HepG2 (cell line): ENCODE data around the gene ZBTB32. TPM values are rescaled to one million over a fixed set of nuclear protein-coding genes. Genes with fewer than 3 reads are reported as not detected.

Experiments
- ARHGAP35 ChIP-seq: sonication (generic); formaldehyde crosslinking; IDR thresholded peaks from 2 replicates; pipeline ENCODE4 v1.9.0; 2022; ENCODE audit warnings: mild to moderate bottlenecking, inconsistent platforms, moderate library complexity, missing genetic modification reagents, borderline replicate concordance
- ATF1 ChIP-seq: IDR thresholded peaks from 2 replicates; pipeline ENCODE4 v1.6.1; 2016; ENCODE audit warnings: mild to moderate bottlenecking, control low read depth
- BHLHE40 ChIP-seq: IDR thresholded peaks from 2 replicates; pipeline ENCODE4 v1.6.1; 2011; ENCODE audit warnings: low read length, improper control_type of control experiment
- CEBPG ChIP-seq: IDR thresholded peaks from 2 replicates; pipeline ENCODE4 v1.6.1; 2016
- DR1 ChIP-seq: sonication (generic); formaldehyde crosslinking; IDR thresholded peaks from 2 replicates; pipeline ENCODE4 v1.8.0; 2021; ENCODE audit warnings: mild to moderate bottlenecking, missing genetic modification reagents, inconsistent platforms
- ELF1 ChIP-seq: sonication (generic); formaldehyde crosslinking; IDR thresholded peaks from 2 replicates; pipeline ENCODE4 v1.4.0; 2020; ENCODE audit warnings: missing genetic modification reagents
- HNRNPL ChIP-seq: fragments of 200-400 bp; formaldehyde crosslinking; IDR thresholded peaks from 2 replicates; pipeline ENCODE4 v1.6.1; 2017; ENCODE audit warnings: mild to moderate bottlenecking, low read depth, low read length
- KMT2A ChIP-seq: sonication (generic); formaldehyde crosslinking; IDR thresholded peaks from 2 replicates; pipeline ENCODE4 v1.4.0; 2020; ENCODE audit warnings: missing genetic modification reagents
- NFE2L1 ChIP-seq: sonication (generic); formaldehyde crosslinking; IDR thresholded peaks from 2 replicates; pipeline ENCODE4 v1.4.0; 2020; ENCODE audit warnings: missing genetic modification reagents, mild to moderate bottlenecking, borderline replicate concordance
- NR0B2 ChIP-seq: sonication (generic); formaldehyde crosslinking; IDR thresholded peaks from 2 replicates; pipeline ENCODE4 v1.4.0; 2020; ENCODE audit warnings: mild to moderate bottlenecking, missing genetic modification reagents
- PHF20 ChIP-seq: sonication (generic); formaldehyde crosslinking; IDR thresholded peaks from 2 replicates; pipeline ENCODE4 v1.5.0; 2020; ENCODE audit warnings: mild to moderate bottlenecking, missing genetic modification reagents
- PLRG1 ChIP-seq: fragments of 450-650 bp; conservative IDR thresholded peaks from 2 replicates; pipeline ENCODE4 v1.6.1; 2016
- SIN3A ChIP-seq: IDR thresholded peaks from 2 replicates; pipeline ENCODE4 v1.6.1; 2011; ENCODE audit warnings: low read depth, mild to moderate bottlenecking, control low read depth, low read length, borderline replicate concordance
- SIX4 ChIP-seq: sonication (generic); formaldehyde crosslinking; IDR thresholded peaks from 2 replicates; pipeline ENCODE4 v1.4.0; 2020; ENCODE audit warnings: missing genetic modification reagents
- SOX13 ChIP-seq, 3 experiments: fragments of 450-650 bp in 1 of 3; sonication (generic) in 1 of 3; formaldehyde crosslinking in 1 of 3; IDR thresholded peaks in 2 of 3; conservative IDR thresholded peaks in 1 of 3; 2 replicates each; pipeline versions ENCODE4 v1.5.0 to v1.6.1; 2016 to 2020; ENCODE audit warnings: antibody characterized with exemption in 1 of 3, mild to moderate bottlenecking in 1 of 3, missing compliant biosample characterization in 1 of 3, missing genetic modification reagents in 1 of 3, moderate library complexity in 1 of 3
- SYNCRIP ChIP-seq: fragments of 200-400 bp; formaldehyde crosslinking; IDR thresholded peaks from 2 replicates; pipeline ENCODE4 v1.6.1; 2018; ENCODE audit warnings: mild to moderate bottlenecking, low read depth, low read length; ENCODE audit not compliant: insufficient read depth
- TRIM24 ChIP-seq: sonication (generic); formaldehyde crosslinking; IDR thresholded peaks from 2 replicates; pipeline ENCODE4 v1.8.0; 2022; ENCODE audit warnings: mild to moderate bottlenecking, missing genetic modification reagents
- UBTF ChIP-seq: sonication (generic); formaldehyde crosslinking; IDR thresholded peaks from 2 replicates; pipeline ENCODE4 v1.4.0; 2020; ENCODE audit warnings: mild to moderate bottlenecking, missing genetic modification reagents
- ZNF280B ChIP-seq: sonication (generic); formaldehyde crosslinking; IDR thresholded peaks from 2 replicates; pipeline ENCODE4 v1.5.0; 2020; ENCODE audit warnings: missing genetic modification reagents, mild to moderate bottlenecking, borderline replicate concordance
- ZNF546 ChIP-seq: sonication (generic); formaldehyde crosslinking; conservative IDR thresholded peaks from 2 replicates; pipeline ENCODE4 v1.8.1; 2023; ENCODE audit warnings: mild to moderate bottlenecking, missing genetic modification reagents
- ZNF547 ChIP-seq: sonication (generic); formaldehyde crosslinking; IDR thresholded peaks from 2 replicates; pipeline ENCODE4 v1.5.1; 2020; ENCODE audit warnings: mild to moderate bottlenecking, missing genetic modification reagents
- ZNF746 ChIP-seq: sonication (generic); formaldehyde crosslinking; IDR thresholded peaks from 2 replicates; pipeline ENCODE4 v1.8.0; 2022; ENCODE audit warnings: mild to moderate bottlenecking, missing genetic modification reagents
- ZNF777 ChIP-seq: sonication (generic); formaldehyde crosslinking; IDR thresholded peaks from 2 replicates; pipeline ENCODE4 v1.4.0; 2020; ENCODE audit warnings: missing genetic modification reagents
- polyA plus RNA-seq, 8 experiments: library from polyadenylated mRNA; depleted of rRNA in 3 of 8; stranded (reverse) in 7 of 8; unstranded in 1 of 8; fragments of >200 nt; fragmentation: Illumina TruSeq in 4 of 8; extraction: Trizol in 4 of 8; gene quantifications; 2 replicates each; pipeline versions ENCODE4 v1.2.1 to v1.2.3, GENCODE V29; 2011 to 2016; ENCODE audit warnings: low read depth in 4 of 8, missing spikeins in 1 of 8, mixed read lengths in 1 of 8; ENCODE audit not compliant: insufficient read depth in 1 of 8
- total RNA-seq, 5 experiments: library from RNA; depleted of rRNA; stranded (reverse); fragments of >200 nt; fragmentation: Illumina TruSeq; extraction: Trizol; gene quantifications; 2 replicates each; pipeline ENCODE4 v1.2.3, GENCODE V29; 2016; ENCODE audit warnings: low read depth in 1 of 5

Gene ZBTB32
- total and polyA plus RNA-seq, 2 of the 13 experiments (the other 11 are each of a cell fraction or from before 2014, with no cell fraction given), result not detected

GRCh38 chr19:35748106-35749020 is 44.0 kb downstream of the ZBTB32 start, which contains the start of gene LIN37 (continued):
- TF ChIP-seq SYNCRIP (no peak), TRIM24 (CRISPR knock-in tag) (no peak), SIN3A (peak; percentile 87), ELF1 (CRISPR knock-in tag) (peak; percentile 99), ARHGAP35 (CRISPR knock-in tag) (peak; percentile 61; the same call in 1 of the 2 replicates), CEBPG (CRISPR knock-in tag) (peak; percentile 97), NR0B2 (CRISPR knock-in tag) (0 out of 2 replicates have a peak, but pooled peaks have one; percentile 25), PLRG1 (no peak), UBTF (no peak), ATF1 (CRISPR knock-in tag) (peak; percentile 85), ZNF546 (CRISPR knock-in tag) (peak; percentile 56; the same call in 1 of the 2 replicates), ZNF280B (CRISPR knock-in tag) (peak; percentile 50; the same call in 1 of the 2 replicates), SIX4 (no peak), HNRNPL (no peak), KMT2A (peak; percentile 50; the same call in 1 of the 2 replicates), ZNF777 (CRISPR knock-in tag) (peak; percentile 85), ZNF746 (0 out of 2 replicates have a peak, but pooled peaks have one; percentile 31), PHF20 (CRISPR knock-in tag) (peak; percentile 79), DR1 (0 out of 2 replicates have a peak, but pooled peaks have one; percentile 52), ZNF547 (peak; percentile 42; the same call in 1 of the 2 replicates), SOX13 (IDR thresholded peaks at IDR 0.05) (no peak; the same call in 1 of the 2 replicates), SOX13 (CRISPR knock-in tag; conservative IDR thresholded peaks at IDR 0.05 in 1 of 2, IDR thresholded peaks at IDR 0.05 in 1 of 2) (peak in 1 of 2 experiments; percentile 22; a peak in 1 of 4 replicates), NFE2L1 (CRISPR knock-in tag) (no peak), BHLHE40 (no peak)
